Epithelial cell of esophagus (primary cell): Measurements from ENCODE around the gene MAN2A1.

ENCODE experiments used
- DNase-seq: peaks from one replicate; pipeline ENCODE4 v3.0.0; 2010; ENCODE audit warnings: low read depth
- H3K4me3 ChIP-seq: 2 replicates; pipeline ENCODE4 v1.5.1; 2011; ENCODE audit warnings: mild to moderate bottlenecking, low read length, control low read depth
- TF ChIP-seq, protein P1 (sequence below): IDR thresholded peaks from 2 replicates; pipeline ENCODE4 v1.5.1; 2011; ENCODE audit warnings: low read depth, mild to moderate bottlenecking, low read length, control low read depth, inconsistent platforms; ENCODE audit not compliant: insufficient read depth; ENCODE audit errors: missing control alignments

Gene MAN2A1

DNA sequence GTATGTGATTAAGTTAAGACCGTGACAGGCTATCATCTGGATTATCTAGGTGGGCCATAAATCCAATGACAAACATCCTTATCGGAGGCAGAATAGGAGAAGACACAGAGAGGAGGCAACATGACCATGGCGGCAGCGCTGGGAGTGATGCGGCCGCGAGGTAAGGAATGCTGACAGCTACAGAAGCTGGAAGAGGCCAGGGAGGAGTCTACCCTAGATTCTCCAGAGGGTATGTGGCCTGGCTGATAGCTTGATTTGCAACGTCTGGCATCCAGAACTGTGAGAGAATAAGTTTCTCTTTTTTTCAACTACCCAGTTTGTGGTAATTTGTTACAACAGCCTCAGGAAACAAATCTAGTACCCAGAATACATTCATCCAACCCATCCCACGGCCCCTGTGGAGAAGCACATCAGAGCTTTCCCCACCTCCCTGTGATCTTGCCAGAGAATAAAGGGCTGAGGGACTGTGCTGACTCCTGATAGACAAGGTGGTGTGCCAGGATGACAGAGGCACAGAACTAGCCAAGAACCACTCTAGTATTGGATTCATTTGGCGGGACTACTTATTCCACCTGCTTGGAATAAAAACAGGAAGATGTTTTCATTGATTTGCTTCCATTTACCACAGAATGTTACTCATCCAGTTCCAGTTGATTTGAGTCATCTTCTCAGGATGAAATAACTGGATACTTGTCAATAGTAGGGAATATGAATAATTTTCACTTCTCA, 187.4 kb downstream of the MAN2A1 start:
- TF ChIP-seq, protein P1, sequence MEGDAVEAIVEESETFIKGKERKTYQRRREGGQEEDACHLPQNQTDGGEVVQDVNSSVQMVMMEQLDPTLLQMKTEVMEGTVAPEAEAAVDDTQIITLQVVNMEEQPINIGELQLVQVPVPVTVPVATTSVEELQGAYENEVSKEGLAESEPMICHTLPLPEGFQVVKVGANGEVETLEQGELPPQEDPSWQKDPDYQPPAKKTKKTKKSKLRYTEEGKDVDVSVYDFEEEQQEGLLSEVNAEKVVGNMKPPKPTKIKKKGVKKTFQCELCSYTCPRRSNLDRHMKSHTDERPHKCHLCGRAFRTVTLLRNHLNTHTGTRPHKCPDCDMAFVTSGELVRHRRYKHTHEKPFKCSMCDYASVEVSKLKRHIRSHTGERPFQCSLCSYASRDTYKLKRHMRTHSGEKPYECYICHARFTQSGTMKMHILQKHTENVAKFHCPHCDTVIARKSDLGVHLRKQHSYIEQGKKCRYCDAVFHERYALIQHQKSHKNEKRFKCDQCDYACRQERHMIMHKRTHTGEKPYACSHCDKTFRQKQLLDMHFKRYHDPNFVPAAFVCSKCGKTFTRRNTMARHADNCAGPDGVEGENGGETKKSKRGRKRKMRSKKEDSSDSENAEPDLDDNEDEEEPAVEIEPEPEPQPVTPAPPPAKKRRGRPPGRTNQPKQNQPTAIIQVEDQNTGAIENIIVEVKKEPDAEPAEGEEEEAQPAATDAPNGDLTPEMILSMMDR, result no peak
- peak; percentile 60 for DNase-seq

DNA sequence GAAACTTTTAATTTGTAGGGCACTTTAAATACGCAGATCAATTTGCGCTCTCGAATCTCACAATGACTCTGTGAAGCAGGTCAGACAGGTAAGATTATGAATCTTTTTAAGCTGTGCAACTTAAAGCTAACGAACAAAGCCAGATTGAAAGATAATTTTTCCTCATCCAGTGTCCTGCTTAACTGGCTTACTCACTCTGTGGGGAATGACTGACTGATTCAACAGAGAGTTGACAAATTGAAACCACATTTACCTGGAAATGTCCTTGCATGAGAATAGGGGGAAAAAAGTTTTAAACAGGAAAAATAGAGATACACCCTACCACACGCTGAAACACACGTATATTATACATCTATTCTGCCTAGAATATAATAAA, 187.9 kb downstream of the MAN2A1 start:
- TF ChIP-seq, protein P1, result no peak
- peak; percentile 61 for DNase-seq
- no peak overlapping the region for H3K4me3 ChIP-seq

More for the DNA sequence above, 187.4 kb downstream of the MAN2A1 start:
- no peak overlapping the region for H3K4me3 ChIP-seq

DNA sequence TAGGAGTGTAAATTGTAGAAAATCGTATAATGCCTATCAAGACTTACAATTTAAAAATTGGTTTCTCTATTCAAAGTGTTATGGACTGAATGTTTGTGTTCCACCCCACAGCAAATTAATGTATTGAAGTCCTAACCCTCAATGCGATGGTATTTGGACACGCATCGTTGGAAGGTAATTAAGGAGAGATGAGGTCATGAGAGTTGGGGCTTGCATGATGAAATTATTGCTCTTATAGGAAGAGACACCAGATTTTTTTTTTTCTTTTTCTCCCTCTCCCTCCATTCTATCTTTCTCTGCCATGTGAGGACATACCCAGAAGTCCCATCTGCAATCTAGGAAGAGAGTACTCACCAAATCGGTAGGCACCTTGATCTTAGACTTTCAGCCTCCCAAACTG, 189.2 kb downstream of the MAN2A1 start:
- TF ChIP-seq, protein P1, result no peak
- no peak for DNase-seq
- H3K4me3 ChIP-seq, result no peak overlapping the region

DNA sequence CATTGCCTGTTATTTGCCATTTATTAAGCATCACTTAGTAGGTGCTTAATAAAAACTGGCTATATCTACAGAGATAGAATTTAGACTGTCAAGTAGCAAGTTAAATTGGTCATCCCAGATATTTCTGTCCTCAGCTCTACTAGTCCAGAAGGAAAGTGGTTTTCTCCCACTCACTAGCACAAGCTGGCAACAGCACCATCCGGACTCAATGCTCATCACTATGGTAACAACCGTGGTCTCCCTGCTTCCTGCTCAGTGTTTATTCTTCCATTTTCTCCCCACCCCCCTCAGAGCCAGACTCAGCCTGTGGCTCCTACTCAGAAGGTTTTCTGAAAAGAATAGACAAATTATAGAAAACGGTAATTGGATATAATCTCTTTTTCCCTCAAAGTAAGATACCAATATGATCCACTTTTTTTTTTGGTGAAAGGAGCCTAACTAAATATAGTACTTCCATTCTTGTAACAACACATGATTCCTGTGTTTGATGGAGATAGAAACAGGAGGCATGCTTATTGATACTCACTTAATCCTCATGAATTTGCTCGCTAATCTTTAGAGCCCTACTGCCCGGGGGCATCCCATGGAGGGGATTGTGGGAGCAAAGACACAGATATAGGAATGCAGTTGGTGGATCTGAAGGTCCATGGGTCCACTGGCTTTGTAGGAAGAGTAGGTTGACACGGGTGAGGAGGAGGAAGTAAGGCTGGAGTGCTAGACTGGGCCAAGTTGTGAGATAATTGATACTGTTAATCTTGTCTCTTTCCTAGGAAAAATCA, 191.4 kb downstream of the MAN2A1 start:
- DNase-seq, result no peak
- TF ChIP-seq, protein P1, result no peak
- no peak overlapping the region for H3K4me3 ChIP-seq

DNA sequence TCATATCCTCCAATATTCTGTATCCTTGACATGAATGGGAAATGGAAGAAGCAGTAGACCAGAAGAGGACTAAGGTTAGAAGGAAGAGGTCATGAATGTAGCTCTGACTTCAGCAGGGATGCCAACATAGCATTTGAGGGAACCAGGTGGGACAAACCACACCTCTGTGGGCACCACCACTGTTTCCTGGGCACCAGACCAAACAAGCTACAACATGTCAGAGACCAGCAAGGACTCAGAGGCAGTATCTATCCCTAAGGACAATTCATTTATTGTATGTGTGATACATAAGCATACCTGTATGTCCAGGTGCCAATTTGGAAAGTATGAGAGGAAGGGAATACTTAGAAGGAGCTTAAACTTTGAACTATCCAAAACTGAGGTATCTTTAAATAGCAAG, 192.8 kb downstream of the MAN2A1 start:
- peak; percentile 10 for DNase-seq
- TF ChIP-seq, protein P1, result no peak
- H3K4me3 ChIP-seq, result no peak overlapping the region

DNA sequence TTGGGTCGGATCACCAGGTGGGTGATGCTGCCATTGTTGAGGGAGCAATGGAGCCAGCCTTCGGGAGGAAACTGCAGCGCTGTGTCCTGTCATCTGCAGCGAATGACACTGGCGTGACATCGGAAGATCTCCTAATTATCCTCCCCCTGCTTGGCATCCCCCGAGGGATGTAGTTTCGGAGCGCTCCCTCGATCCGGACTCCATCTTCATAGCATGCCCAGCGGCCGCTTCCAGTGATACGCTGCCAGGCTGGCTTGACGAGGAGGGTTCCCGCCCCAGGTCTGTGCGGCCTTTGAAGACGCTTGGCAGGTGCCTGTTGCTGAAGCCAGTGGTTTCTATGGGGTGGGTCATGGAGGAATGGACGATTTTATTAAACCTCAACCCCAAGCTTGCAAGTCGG, 194.9 kb downstream of the MAN2A1 start:
- TF ChIP-seq, protein P1, result no peak
- H3K4me3 ChIP-seq, result no peak overlapping the region
- no peak for DNase-seq
